NB4 (cell line): ENCODE results near the gene NR1H2.
A peak's percentile ranks its signal among the peaks of the same experiment; 100 is the strongest.

Experiments used
- DNase-seq: peaks from one replicate; pipeline ENCODE4 v3.0.0; 2010; ENCODE audit warnings: low read depth
- H3K4me3 ChIP-seq: one replicate; pipeline ENCODE4 v1.5.1; 2011; ENCODE audit warnings: mild to moderate bottlenecking, low read depth, low read length, moderate library complexity
- CTCF ChIP-seq: IDR thresholded peaks from one replicate; pipeline ENCODE4 v1.5.1; 2012; ENCODE audit warnings: low read depth, low read length
- MYC ChIP-seq: IDR thresholded peaks from 2 replicates; pipeline ENCODE4 v1.6.1; 2011; ENCODE audit warnings: low read depth, low read length
- POLR2A ChIP-seq: IDR thresholded peaks from 2 replicates; pipeline ENCODE4 v1.6.1; 2011; ENCODE audit warnings: mild to moderate bottlenecking; ENCODE audit not compliant: insufficient read length; ENCODE audit errors: extremely low read depth
- TF ChIP-seq, protein P1 (sequence below): IDR thresholded peaks from 2 replicates; pipeline ENCODE4 v1.6.1; 2011; ENCODE audit warnings: low read depth, low read length

The NR1H2 gene

GRCh38 chr19:50418176-50419021 is 42.1 kb downstream of the NR1H2 start, which contains the start of gene SPIB:
Gene SPIB, plus strand, starts transcription at chr19:50418938. Its CDS starts 25 bp downstream, at chr19:50418963.
- no peak for TF ChIP-seq CTCF
- TF ChIP-seq, protein P1, sequence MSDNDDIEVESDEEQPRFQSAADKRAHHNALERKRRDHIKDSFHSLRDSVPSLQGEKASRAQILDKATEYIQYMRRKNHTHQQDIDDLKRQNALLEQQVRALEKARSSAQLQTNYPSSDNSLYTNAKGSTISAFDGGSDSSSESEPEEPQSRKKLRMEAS, result no peak
- no peak for TF ChIP-seq POLR2A
- TF ChIP-seq MYC, result no peak
- peak; percentile 54 for DNase-seq
- H3K4me3 ChIP-seq, result no peak within 1 kb of the TSS

DNA sequence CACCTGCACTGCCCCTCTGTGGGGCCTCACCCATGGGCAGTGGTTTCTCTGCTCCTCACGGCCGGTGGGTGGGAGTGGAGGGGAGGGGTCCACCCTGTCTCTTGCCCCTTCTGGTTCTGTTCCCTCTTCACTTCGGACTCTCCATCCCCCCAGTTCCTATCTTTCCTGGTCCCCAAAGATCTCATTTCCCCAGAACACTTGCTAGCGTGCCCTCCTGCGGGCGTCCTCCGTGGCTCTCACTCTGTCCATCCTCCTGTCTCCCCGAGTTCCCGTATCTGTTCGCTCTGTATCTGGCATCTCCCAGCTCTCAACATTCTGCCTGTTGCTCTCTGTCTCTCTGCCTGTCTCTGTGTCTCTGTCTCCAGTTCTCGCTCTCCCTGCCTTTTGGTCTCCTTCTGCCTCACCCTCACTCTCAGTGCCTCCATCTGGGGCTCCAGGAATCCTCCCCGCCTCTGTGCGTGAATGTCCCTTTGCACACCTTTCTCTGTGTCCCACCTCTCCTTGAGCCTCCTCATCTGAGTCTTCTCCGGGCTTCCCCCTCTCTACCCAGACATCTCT is 42.8 kb downstream of the NR1H2 start:
- no peak for DNase-seq
- TF ChIP-seq, protein P1, result no peak
- TF ChIP-seq CTCF, result no peak
- TF ChIP-seq MYC, result no peak
- no peak for TF ChIP-seq POLR2A
- no peak overlapping the region for H3K4me3 ChIP-seq

DNA sequence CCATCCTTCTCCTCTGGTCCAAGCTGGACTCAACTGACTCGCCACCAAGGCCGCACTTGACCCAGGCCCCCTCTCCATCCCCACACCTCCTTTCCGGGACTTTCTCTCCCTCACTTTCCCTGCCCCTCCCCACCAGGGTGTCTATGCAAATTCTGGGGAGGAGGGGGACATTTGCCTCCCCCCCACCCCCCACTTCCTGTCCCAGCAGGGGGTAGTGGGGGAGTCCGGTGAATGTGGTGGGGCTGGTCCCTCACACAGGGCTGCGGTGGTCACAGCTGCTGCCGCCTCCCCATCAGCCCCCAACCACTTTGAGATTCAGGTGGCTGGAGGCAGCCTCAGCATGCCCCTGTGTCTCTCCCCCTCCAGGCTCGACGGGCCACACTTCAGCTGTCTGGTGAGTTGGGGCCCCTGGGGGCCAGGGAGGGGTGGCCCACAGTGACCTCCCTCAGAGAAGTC is 43.4 kb downstream of the NR1H2 start:
- DNase-seq, result peak; percentile 47
- TF ChIP-seq, protein P1, result no peak
- no peak for TF ChIP-seq CTCF
- no peak for TF ChIP-seq POLR2A
- no peak for TF ChIP-seq MYC
- no peak overlapping the region for H3K4me3 ChIP-seq

- H3K4me3 ChIP-seq, result no peak overlapping the region
- DNase-seq, result no peak
- TF ChIP-seq MYC, result no peak
- no peak for TF ChIP-seq CTCF
- TF ChIP-seq, protein P1, result no peak
- TF ChIP-seq POLR2A, result no peak
These were observed 43.9 kb downstream of the NR1H2 start for GRCh38 chr19:50420127-50420526.

- DNase-seq, result no peak
- no peak overlapping the region for H3K4me3 ChIP-seq
- TF ChIP-seq POLR2A (no peak), MYC (no peak), CTCF (no peak)
- TF ChIP-seq, protein P1, result no peak
These were observed 44.6 kb downstream of the NR1H2 start for GRCh38 chr19:50420808-50421207.
